K562 (cell line): Measurements from ENCODE around the gene ZNF319. TPM values are rescaled to one million over a fixed set of nuclear protein-coding genes. Genes with fewer than 3 reads are reported as not detected.
A peak's percentile ranks its signal among the peaks of the same experiment; 100 is the strongest.

Experiments
- ARID1B ChIP-seq: fragments of 450-650 bp; IDR thresholded peaks from 2 replicates; pipeline ENCODE4 v1.6.1; 2016; ENCODE audit warnings: antibody characterized with exemption, mild to moderate bottlenecking, inconsistent platforms
- CHCHD3 ChIP-seq: fragments of 250-450 bp; sonication (Bioruptor Pico); IDR thresholded peaks from 2 replicates; pipeline ENCODE4 v2.1.2; 2022; ENCODE audit warnings: mild to moderate bottlenecking
- ERF ChIP-seq: fragments of 450-650 bp; formaldehyde crosslinking; IDR thresholded peaks from 2 replicates; pipeline ENCODE4 v1.4.0; 2020; ENCODE audit warnings: mild to moderate bottlenecking, mixed read lengths
- RHOXF2B ChIP-seq: fragments of 250-450 bp; sonication (Bioruptor Pico); conservative IDR thresholded peaks from 2 replicates; pipeline ENCODE4 v1.5.1; 2021
- STAG1 ChIP-seq: sonication (generic); formaldehyde crosslinking; IDR thresholded peaks from 2 replicates; pipeline ENCODE4 v1.5.0; 2020; ENCODE audit warnings: missing genetic modification reagents, borderline replicate concordance
- STAT5A ChIP-seq: IDR thresholded peaks from 2 replicates; pipeline ENCODE4 v1.6.1; 2012; ENCODE audit warnings: low read length, inconsistent platforms, borderline replicate concordance
- ZNF407 ChIP-seq: fragments of 450-650 bp; IDR thresholded peaks from 2 replicates; pipeline ENCODE4 v1.6.1; 2016; ENCODE audit warnings: low read depth
- ZZZ3 ChIP-seq: fragments of 450-650 bp; IDR thresholded peaks from 2 replicates; pipeline ENCODE4 v1.6.1; 2016; ENCODE audit warnings: antibody characterized with exemption, mild to moderate bottlenecking, moderate library complexity
- polyA plus RNA-seq, 8 experiments: library from polyadenylated mRNA; depleted of rRNA in 4 of 8; stranded (reverse) in 5 of 8; unstranded in 3 of 8; fragments of >200 nt; fragmentation: Nextera tagmentation in 2 of 8; fragmentation: Illumina TruSeq in 1 of 8; extraction: Ambion mirVana in 2 of 8; extraction: Trizol in 1 of 8; gene quantifications; 2 replicates each; pipeline versions ENCODE4 v1.2.1 to v1.2.3, GENCODE V29; 2011 to 2014; ENCODE audit warnings: inconsistent platforms in 1 of 8, missing spikeins in 1 of 8
- total RNA-seq, 7 experiments: library from RNA; depleted of rRNA in 6 of 7; stranded (reverse); fragments of >200 nt in 6 of 7; fragmentation: Illumina TruSeq in 2 of 7; extraction: Trizol in 2 of 7; gene quantifications; 2 replicates each; pipeline versions ENCODE4 v1.2.1 to v1.2.3, GENCODE V29; 2011 to 2021; ENCODE audit warnings: low replicate concordance in 1 of 7
- TF ChIP-seq, protein P1 (sequence below): fragments of 450-650 bp; formaldehyde crosslinking; IDR thresholded peaks from 2 replicates; pipeline ENCODE4 v1.4.0; 2020; ENCODE audit warnings: mild to moderate bottlenecking, mixed read lengths
- TF ChIP-seq, protein P2 (sequence below): fragments of 150-350 bp; conservative IDR thresholded peaks from 2 replicates; pipeline ENCODE4 v1.6.1; 2014; ENCODE audit warnings: low read length
- TF ChIP-seq, protein P3 (sequence below), 2 experiments: fragments of 450-650 bp in 1 of 2; sonication (generic) in 1 of 2; formaldehyde crosslinking in 1 of 2; IDR thresholded peaks in 1 of 2; conservative IDR thresholded peaks in 1 of 2; 2 replicates each; pipeline versions ENCODE4 v1.6.1 to v1.8.1; 2016 to 2023; ENCODE audit warnings: mild to moderate bottlenecking in 2 of 2, moderate library complexity in 2 of 2, inconsistent platforms in 1 of 2, missing genetic modification reagents in 1 of 2

Gene ZNF319
- total and polyA plus RNA-seq, 9 of the 15 experiments (the other 6 are each of a cell fraction or from before 2014, with no cell fraction given), result 0.20 to 5.7 (median 1.4) TPM

DNA sequence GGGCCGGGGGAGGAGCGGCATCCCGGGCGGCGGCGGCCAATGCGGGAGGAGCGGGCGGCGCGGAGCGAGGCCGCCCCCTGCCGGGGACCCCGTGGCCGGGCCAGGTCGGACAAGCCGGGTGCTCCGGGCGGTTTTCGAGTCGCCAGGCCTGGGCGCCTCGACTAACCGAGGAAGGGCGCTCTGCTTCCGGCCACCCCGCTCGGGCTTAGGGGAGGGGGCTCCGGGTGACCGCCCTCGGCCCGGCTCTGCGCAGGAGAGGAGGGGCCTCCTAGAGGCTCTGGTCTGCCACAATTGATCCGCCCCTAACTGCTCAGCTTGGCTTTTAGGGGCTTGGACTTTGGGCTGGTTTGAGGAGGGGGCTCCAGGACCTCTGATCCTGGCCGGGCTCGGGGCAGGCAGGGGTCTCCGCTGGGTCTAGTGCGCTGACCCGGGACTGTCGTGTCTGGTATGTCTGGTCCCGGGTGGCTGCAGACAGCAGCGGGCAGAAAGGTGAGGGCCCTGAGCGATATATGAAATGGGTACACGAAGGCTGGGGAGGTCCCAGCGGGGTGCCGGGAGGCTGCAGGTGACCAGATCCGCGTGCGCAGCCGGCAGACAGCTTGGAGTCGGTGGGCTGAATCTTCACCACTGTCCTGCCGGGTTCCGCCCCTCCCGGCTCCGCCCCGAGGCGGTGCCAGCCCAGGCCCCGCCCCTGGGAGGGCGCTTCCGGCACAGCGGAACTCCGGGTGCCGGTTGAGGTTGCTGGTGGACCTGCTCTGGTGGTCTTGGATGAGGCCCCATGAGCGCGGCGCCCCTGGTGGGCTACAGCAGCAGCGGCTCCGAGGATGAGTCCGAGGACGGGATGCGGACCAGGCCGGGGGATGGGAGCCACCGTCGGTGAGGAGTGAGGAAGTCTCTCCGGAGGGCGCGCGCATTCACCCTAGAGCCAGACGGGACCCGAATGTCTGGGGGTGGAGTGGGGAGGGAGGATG lies 519 bp upstream of the ZNF319 start, which contains the start of gene USB1 (continued):
- no peak for TF ChIP-seq ZNF407
- TF ChIP-seq CHCHD3 (CRISPR knock-in tag), result no peak
- TF ChIP-seq STAG1 (CRISPR knock-in tag), result peak; percentile 54; the same call in 1 of the 2 replicates
- no peak for TF ChIP-seq STAT5A
- TF ChIP-seq, protein P1, sequence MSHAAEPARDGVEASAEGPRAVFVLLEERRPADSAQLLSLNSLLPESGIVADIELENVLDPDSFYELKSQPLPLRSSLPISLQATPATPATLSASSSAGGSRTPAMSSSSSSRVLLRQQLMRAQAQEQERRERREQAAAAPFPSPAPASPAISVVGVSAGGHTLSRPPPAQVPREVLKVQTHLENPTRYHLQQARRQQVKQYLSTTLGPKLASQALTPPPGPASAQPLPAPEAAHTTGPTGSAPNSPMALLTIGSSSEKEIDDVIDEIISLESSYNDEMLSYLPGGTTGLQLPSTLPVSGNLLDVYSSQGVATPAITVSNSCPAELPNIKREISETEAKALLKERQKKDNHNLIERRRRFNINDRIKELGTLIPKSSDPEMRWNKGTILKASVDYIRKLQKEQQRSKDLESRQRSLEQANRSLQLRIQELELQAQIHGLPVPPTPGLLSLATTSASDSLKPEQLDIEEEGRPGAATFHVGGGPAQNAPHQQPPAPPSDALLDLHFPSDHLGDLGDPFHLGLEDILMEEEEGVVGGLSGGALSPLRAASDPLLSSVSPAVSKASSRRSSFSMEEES, result no peak
- TF ChIP-seq, protein P2, sequence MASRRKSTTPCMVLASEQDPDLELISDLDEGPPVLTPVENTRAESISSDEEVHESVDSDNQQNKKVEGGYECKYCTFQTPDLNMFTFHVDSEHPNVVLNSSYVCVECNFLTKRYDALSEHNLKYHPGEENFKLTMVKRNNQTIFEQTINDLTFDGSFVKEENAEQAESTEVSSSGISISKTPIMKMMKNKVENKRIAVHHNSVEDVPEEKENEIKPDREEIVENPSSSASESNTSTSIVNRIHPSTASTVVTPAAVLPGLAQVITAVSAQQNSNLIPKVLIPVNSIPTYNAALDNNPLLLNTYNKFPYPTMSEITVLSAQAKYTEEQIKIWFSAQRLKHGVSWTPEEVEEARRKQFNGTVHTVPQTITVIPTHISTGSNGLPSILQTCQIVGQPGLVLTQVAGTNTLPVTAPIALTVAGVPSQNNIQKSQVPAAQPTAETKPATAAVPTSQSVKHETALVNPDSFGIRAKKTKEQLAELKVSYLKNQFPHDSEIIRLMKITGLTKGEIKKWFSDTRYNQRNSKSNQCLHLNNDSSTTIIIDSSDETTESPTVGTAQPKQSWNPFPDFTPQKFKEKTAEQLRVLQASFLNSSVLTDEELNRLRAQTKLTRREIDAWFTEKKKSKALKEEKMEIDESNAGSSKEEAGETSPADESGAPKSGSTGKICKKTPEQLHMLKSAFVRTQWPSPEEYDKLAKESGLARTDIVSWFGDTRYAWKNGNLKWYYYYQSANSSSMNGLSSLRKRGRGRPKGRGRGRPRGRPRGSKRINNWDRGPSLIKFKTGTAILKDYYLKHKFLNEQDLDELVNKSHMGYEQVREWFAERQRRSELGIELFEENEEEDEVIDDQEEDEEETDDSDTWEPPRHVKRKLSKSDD, result no peak
- no peak; the same call in 1 of the 2 replicates for TF ChIP-seq ARID1B
- TF ChIP-seq, protein P3, sequence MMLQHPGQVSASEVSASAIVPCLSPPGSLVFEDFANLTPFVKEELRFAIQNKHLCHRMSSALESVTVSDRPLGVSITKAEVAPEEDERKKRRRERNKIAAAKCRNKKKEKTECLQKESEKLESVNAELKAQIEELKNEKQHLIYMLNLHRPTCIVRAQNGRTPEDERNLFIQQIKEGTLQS (IDR thresholded peaks at IDR 0.05), result no peak
- TF ChIP-seq, protein P3 (CRISPR knock-in tag; conservative IDR thresholded peaks at IDR 0.05), result no peak
- no peak for TF ChIP-seq ZZZ3
- no peak for TF ChIP-seq RHOXF2B (CRISPR knock-in tag)
- no peak for TF ChIP-seq ERF (CRISPR knock-in tag)
